ENCODE results near the gene SLC24A3.

SLC24A3 gene

GRCh38 chr20:19304886-19305415 lies 92.5 kb downstream of the SLC24A3 start:
- DNase-seq, result no peak

- no peak for DNase-seq
These were observed 95.7 kb downstream of the SLC24A3 start for GRCh38 chr20:19308146-19308545.

- no peak for DNase-seq
These were observed 98.1 kb downstream of the SLC24A3 start for GRCh38 chr20:19310541-19310940.

- DNase-seq, result no peak
These were observed 101.1 kb downstream of the SLC24A3 start for GRCh38 chr20:19313342-19314069.

GRCh38 chr20:19314621-19315020 lies 102.2 kb downstream of the SLC24A3 start:
- no peak for DNase-seq

GRCh38 chr20:19317237-19318069 lies 105.0 kb downstream of the SLC24A3 start:
- DNase-seq, result no peak

GRCh38 chr20:19318610-19319009 lies 106.2 kb downstream of the SLC24A3 start:
- no peak for DNase-seq

- no peak for DNase-seq
These were observed 107.6 kb downstream of the SLC24A3 start for GRCh38 chr20:19320005-19320404.

- DNase-seq, result no peak
These were observed 108.7 kb downstream of the SLC24A3 start for GRCh38 chr20:19321176-19321575.

GRCh38 chr20:19322061-19322985 lies 109.9 kb downstream of the SLC24A3 start:
- no peak for DNase-seq

GRCh38 chr20:19327401-19327800 lies 115.0 kb downstream of the SLC24A3 start:
- DNase-seq, result no peak

GRCh38 chr20:19328676-19329075 lies 116.2 kb downstream of the SLC24A3 start:
- DNase-seq, result no peak

GRCh38 chr20:19330038-19330437 lies 117.6 kb downstream of the SLC24A3 start:
- no peak for DNase-seq

- no peak for DNase-seq
These were observed 118.3 kb downstream of the SLC24A3 start for GRCh38 chr20:19330731-19331130.

- DNase-seq, result no peak
These were observed 121.1 kb downstream of the SLC24A3 start for GRCh38 chr20:19333563-19333962.

- DNase-seq, result no peak
These were observed 122.9 kb downstream of the SLC24A3 start for GRCh38 chr20:19335341-19335740.

GRCh38 chr20:19335916-19336315 lies 123.5 kb downstream of the SLC24A3 start:
- no peak for DNase-seq

- no peak for DNase-seq
These were observed 124.2 kb downstream of the SLC24A3 start for GRCh38 chr20:19336631-19337030.

GRCh38 chr20:19338380-19338779 lies 125.9 kb downstream of the SLC24A3 start:
- DNase-seq, result no peak

- no peak for DNase-seq
These were observed 126.5 kb downstream of the SLC24A3 start for GRCh38 chr20:19338960-19339359.

GRCh38 chr20:19341348-19342053 lies 129.1 kb downstream of the SLC24A3 start:
- no peak for DNase-seq

- no peak for DNase-seq
These were observed 131.9 kb downstream of the SLC24A3 start for GRCh38 chr20:19344341-19344740.
